OCI-LY7 (cell line): ENCODE data around the gene MAP6. TPM values are rescaled to one million over a fixed set of nuclear protein-coding genes. Genes with fewer than 3 reads are reported as not detected.

Source experiments
- BruUV-seq: library from RNA; stranded (reverse); fragments of 400-500 nt; replicated peaks from 2 replicates; lab custom pipeline; 2021; lab: Mats Ljungman, UMichigan
- CTCF ChIA-PET: fragments of 300-600 bp; sonication (Branson Sonifier 250); formaldehyde crosslinking; loops from one replicate; lab custom pipeline; 2022; ENCODE audit warnings: antibody characterized with exemption; ENCODE audit not compliant: unreplicated experiment; lab: Charles Lee
- POLR2A ChIA-PET: fragments of 300-600 bp; sonication (Branson Sonifier 250); formaldehyde crosslinking; loops from one replicate; lab custom pipeline; 2022; ENCODE audit warnings: antibody characterized with exemption; lab: Charles Lee
- DNase-seq: peaks from one replicate; pipeline ENCODE4 v3.0.0-alpha.2; 2015; ENCODE audit warnings: low spot score
- H2AFZ ChIP-seq: fragments of 200-600 bp; sonication (generic), shearing (Covaris generic); 2 replicates; pipeline ENCODE4 v1.6.1; 2014; ENCODE audit warnings: mild to moderate bottlenecking, antibody characterized with exemption, low read length, moderate library complexity
- H3K27ac ChIP-seq: fragments of 200-600 bp; sonication (generic); 2 replicates; pipeline ENCODE4 v1.5.1; 2014; ENCODE audit warnings: mixed run types, low read depth, mild to moderate bottlenecking, moderate library complexity, low read length, inconsistent platforms; ENCODE audit not compliant: poor library complexity, severe bottlenecking
- H3K36me3 ChIP-seq: fragments of 200-600 bp; sonication (generic); 2 replicates; pipeline ENCODE4 v1.6.1; 2014; ENCODE audit warnings: mild to moderate bottlenecking, antibody characterized with exemption, low read length, moderate library complexity, mixed read lengths; ENCODE audit not compliant: insufficient read depth
- H3K4me1 ChIP-seq: fragments of 200-600 bp; sonication (generic); 2 replicates; pipeline ENCODE4 v1.5.1; 2014; ENCODE audit warnings: mild to moderate bottlenecking, low read length; ENCODE audit not compliant: insufficient read depth, poor library complexity, severe bottlenecking
- H3K4me2 ChIP-seq: fragments of 200-600 bp; sonication (generic); 2 replicates; pipeline ENCODE4 v1.6.1; 2014; ENCODE audit warnings: mild to moderate bottlenecking, low read length
- H3K4me3 ChIP-seq: fragments of 200-600 bp; sonication (generic); 2 replicates; pipeline ENCODE4 v1.5.1; 2014; ENCODE audit warnings: mild to moderate bottlenecking, low read depth, low read length; ENCODE audit not compliant: poor library complexity, severe bottlenecking
- H3K79me2 ChIP-seq: fragments of 200-600 bp; sonication (generic); 2 replicates; pipeline ENCODE4 v1.6.1; 2016; ENCODE audit warnings: low read depth, mild to moderate bottlenecking, low read length, moderate library complexity, mixed read lengths; ENCODE audit not compliant: insufficient read depth
- H3K9me2 ChIP-seq: fragments of 200-600 bp; sonication (generic); 2 replicates; pipeline ENCODE4 v1.6.1; 2016; ENCODE audit warnings: mild to moderate bottlenecking, low read length, mixed read lengths; ENCODE audit not compliant: insufficient read depth
- H3K9me3 ChIP-seq: fragments of 200-600 bp; sonication (generic); 2 replicates; pipeline ENCODE4 v1.6.1; 2014; ENCODE audit warnings: mild to moderate bottlenecking, mixed run types, low read length, mixed read lengths
- H4K20me1 ChIP-seq: fragments of 200-600 bp; sonication (generic); 2 replicates; pipeline ENCODE4 v1.6.1; 2014; ENCODE audit warnings: mild to moderate bottlenecking, antibody characterized with exemption, low read length, moderate library complexity, mixed read lengths; ENCODE audit not compliant: insufficient read depth
- EZH2phosphoT487 ChIP-seq: fragments of 200-600 bp; sonication (generic); IDR thresholded peaks from 2 replicates; pipeline ENCODE4 v1.6.1; 2018; ENCODE audit warnings: low read depth, borderline replicate concordance, mild to moderate bottlenecking, mixed run types, antibody characterized with exemption, low read length, moderate library complexity, mixed read lengths
- intact Hi-C: fragments of 100-400 bp; cut with micrococcal nuclease; formaldehyde crosslinking; loops from one replicate; pipeline ENCODE4 v1.10.0; 2022; ENCODE audit not compliant: unreplicated experiment
- total RNA-seq, 2 experiments: library from RNA; depleted of rRNA in 1 of 2; stranded (reverse); fragments of >200 nt in 1 of 2; shearing (Covaris generic) in 1 of 2; gene quantifications; 2 replicates each; pipeline ENCODE4 v1.2.3, GENCODE V29; 2014 to 2022
- TF ChIP-seq, protein P1 (sequence below): fragments of 200-600 bp; sonication (generic); conservative IDR thresholded peaks from 2 replicates; pipeline ENCODE4 v1.5.1; 2014; ENCODE audit warnings: mild to moderate bottlenecking, antibody characterized with exemption, low read length, moderate library complexity, mixed read lengths

MAP6 gene
- total RNA-seq, 2 experiments from 2014 or later: not detected

- TF ChIP-seq, protein P1, sequence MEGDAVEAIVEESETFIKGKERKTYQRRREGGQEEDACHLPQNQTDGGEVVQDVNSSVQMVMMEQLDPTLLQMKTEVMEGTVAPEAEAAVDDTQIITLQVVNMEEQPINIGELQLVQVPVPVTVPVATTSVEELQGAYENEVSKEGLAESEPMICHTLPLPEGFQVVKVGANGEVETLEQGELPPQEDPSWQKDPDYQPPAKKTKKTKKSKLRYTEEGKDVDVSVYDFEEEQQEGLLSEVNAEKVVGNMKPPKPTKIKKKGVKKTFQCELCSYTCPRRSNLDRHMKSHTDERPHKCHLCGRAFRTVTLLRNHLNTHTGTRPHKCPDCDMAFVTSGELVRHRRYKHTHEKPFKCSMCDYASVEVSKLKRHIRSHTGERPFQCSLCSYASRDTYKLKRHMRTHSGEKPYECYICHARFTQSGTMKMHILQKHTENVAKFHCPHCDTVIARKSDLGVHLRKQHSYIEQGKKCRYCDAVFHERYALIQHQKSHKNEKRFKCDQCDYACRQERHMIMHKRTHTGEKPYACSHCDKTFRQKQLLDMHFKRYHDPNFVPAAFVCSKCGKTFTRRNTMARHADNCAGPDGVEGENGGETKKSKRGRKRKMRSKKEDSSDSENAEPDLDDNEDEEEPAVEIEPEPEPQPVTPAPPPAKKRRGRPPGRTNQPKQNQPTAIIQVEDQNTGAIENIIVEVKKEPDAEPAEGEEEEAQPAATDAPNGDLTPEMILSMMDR: no peak
- TF ChIP-seq EZH2phosphoT487: no peak
- no peaks in the 10 kb centered on the region for H3K9me2 ChIP-seq
- H3K27ac ChIP-seq: no peak overlapping the region
- ChIA-PET CTCF (interaction anchor here (1.5 kb wide), 1 partner anchor 8 kb away, joined by 3 read pairs; no protein-coding TSS in a partner anchor), POLR2A (no interaction called here)
- H3K4me3 ChIP-seq: no peak overlapping the region
- no peak overlapping the region for H3K4me2 ChIP-seq
- BruUV-seq: no TSS peak
- intact Hi-C loops: no loop called here
- no peak overlapping the region for H2AFZ ChIP-seq
- no peaks in the 10 kb centered on the region for H3K4me1 ChIP-seq
- no peaks in the 10 kb centered on the region for H3K9me3 ChIP-seq
- no peaks in the 10 kb centered on the region for H3K36me3 ChIP-seq
- no peaks in the 10 kb centered on the region for H3K79me2 ChIP-seq
- no peak for DNase-seq
- H4K20me1 ChIP-seq: no peaks in the 10 kb centered on the region
These were observed 64.8 kb downstream of the MAP6 start for GRCh38 chr11:75603791-75604736.

GRCh38 chr11:75602951-75603350, 65.9 kb downstream of the MAP6 start:
- no peak overlapping the region for H2AFZ ChIP-seq
- H3K4me3 ChIP-seq: no peak overlapping the region
- no peaks in the 10 kb centered on the region for H3K9me3 ChIP-seq
- ChIA-PET CTCF (no interaction called here), POLR2A (no interaction called here)
- intact Hi-C loops: no loop called here
- no peak for DNase-seq
- no peak overlapping the region for H3K27ac ChIP-seq
- H3K4me2 ChIP-seq: no peak overlapping the region
- H3K4me1 ChIP-seq: no peaks in the 10 kb centered on the region
- no peaks in the 10 kb centered on the region for H3K36me3 ChIP-seq
- H3K79me2 ChIP-seq: no peaks in the 10 kb centered on the region
- H3K9me2 ChIP-seq: no peaks in the 10 kb centered on the region
- no peaks in the 10 kb centered on the region for H4K20me1 ChIP-seq
- TF ChIP-seq, protein P1: no peak
- no peak for TF ChIP-seq EZH2phosphoT487
- no TSS peak for BruUV-seq

GRCh38 chr11:75601494-75601893, 67.3 kb downstream of the MAP6 start:
- ChIA-PET POLR2A (no interaction called here), CTCF (no interaction called here)
- Histone ChIP-seq H3K27ac (no peak overlapping the region), H3K4me3 (no peak overlapping the region), H3K4me2 (no peak overlapping the region), H3K4me1 (no peaks in the 10 kb centered on the region), H3K79me2 (no peaks in the 10 kb centered on the region), H3K9me2 (no peaks in the 10 kb centered on the region), H2AFZ (no peak overlapping the region), H3K9me3 (no peaks in the 10 kb centered on the region), H4K20me1 (no peaks in the 10 kb centered on the region), H3K36me3 (no peaks in the 10 kb centered on the region)
- no peak for DNase-seq
- no TSS peak for BruUV-seq
- intact Hi-C loops: no loop called here
- no peak for TF ChIP-seq EZH2phosphoT487
- TF ChIP-seq, protein P1: no peak
